COLO668 (cell line): Measurements from ENCODE around the gene CYP11A1.

Experiments used
- DNase-seq: peaks from one replicate; lab custom pipeline; 2025; ENCODE audit not compliant: unreplicated experiment; lab: John Stamatoyannopoulos, UW

The CYP11A1 gene

GRCh38 chr15:74389241-74390048 lies 22.0 kb upstream of the CYP11A1 start:
- no peak for DNase-seq

GRCh38 chr15:74388363-74388951 lies 21.0 kb upstream of the CYP11A1 start:
- no peak for DNase-seq

GRCh38 chr15:74387621-74388362 lies 20.3 kb upstream of the CYP11A1 start:
- DNase-seq: no peak

- no peak for DNase-seq
Measured at GRCh38 chr15:74387141-74387541, 19.7 kb upstream of the CYP11A1 start.

- DNase-seq: no peak
Measured at GRCh38 chr15:74386496-74387140, 19.2 kb upstream of the CYP11A1 start.

GRCh38 chr15:74385733-74386132 lies 18.3 kb upstream of the CYP11A1 start:
- DNase-seq: no peak

- no peak for DNase-seq
Measured at GRCh38 chr15:74384881-74385643, 17.6 kb upstream of the CYP11A1 start.

GRCh38 chr15:74384566-74384880 lies 17.1 kb upstream of the CYP11A1 start:
- no peak for DNase-seq

GRCh38 chr15:74383695-74384565 lies 16.5 kb upstream of the CYP11A1 start:
- DNase-seq: no peak

GRCh38 chr15:74383286-74383685 lies 15.8 kb upstream of the CYP11A1 start:
- no peak for DNase-seq

- DNase-seq: peak; percentile 78
Measured at GRCh38 chr15:74382004-74382816, 14.8 kb upstream of the CYP11A1 start.

- no peak for DNase-seq
Measured at GRCh38 chr15:74381481-74381880, 14.0 kb upstream of the CYP11A1 start.

- DNase-seq: no peak
Measured at GRCh38 chr15:74381190-74381453, 13.7 kb upstream of the CYP11A1 start.

GRCh38 chr15:74380361-74381189 lies 13.1 kb upstream of the CYP11A1 start:
- no peak for DNase-seq

GRCh38 chr15:74378848-74379247 lies 11.4 kb upstream of the CYP11A1 start:
- no peak for DNase-seq

- DNase-seq: no peak
Measured at GRCh38 chr15:74377831-74378766, 10.7 kb upstream of the CYP11A1 start.

- no peak for DNase-seq
Measured at GRCh38 chr15:74376825-74377581, 9.6 kb upstream of the CYP11A1 start.
